ENCODE results near the gene GPANK1. TPM values are rescaled to one million over a fixed set of nuclear protein-coding genes. Genes with fewer than 3 reads are reported as not detected.

The GPANK1 gene
- total and polyA plus RNA-seq, 9 of the 15 experiments (the other 6 are each of a cell fraction or from before 2014, with no cell fraction given): 32.2 to 111 (median 46.3) TPM

DNA sequence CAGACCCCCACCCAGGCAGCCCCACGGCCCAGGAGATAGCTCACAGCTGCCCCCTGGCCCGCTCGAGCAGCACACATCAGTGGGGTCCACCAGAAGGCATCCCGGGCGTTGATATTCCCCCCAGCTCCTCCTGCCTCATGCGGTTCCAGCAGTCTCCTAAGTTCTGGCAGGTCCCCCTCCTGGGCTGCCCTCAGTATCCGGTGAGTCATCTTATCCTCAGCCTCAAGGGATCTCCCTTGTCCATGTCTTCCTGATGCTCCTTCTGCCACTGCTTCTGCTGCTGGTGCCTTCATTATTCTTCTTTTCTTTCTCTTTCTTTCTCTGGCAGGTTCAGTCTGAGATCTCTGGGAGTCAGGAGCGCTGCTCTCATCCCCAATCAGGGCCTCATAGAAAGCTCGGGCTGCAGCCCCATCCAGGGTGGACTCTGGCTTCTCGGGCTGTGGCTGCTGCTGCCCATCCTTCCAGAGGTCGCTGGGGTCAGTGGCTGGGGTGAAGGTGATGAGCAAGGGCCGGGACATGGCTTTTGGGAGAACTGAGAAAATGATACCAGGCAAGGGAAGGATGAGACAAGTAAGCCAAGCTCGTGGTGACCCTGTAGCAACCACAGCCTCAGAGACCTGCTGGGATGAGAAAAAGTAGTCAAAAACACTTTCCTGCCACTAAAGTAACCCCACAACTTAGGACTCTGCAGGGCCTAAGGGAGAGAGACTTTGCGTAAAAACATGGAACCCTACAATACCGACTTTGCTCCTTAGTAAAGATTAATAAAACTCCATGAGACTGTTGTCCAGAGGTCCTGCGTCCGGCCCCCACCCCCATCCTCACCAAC lies 622 bp downstream of the GPANK1 start (continued):
- TF ChIP-seq EZH2 (IDR thresholded peaks at IDR 0.05; ENCODE audit: borderline replicate concordance, low read depth, low read length) (no peak), PCBP1 (IDR thresholded peaks at IDR 0.05; ENCODE audit: low read depth, low read length, poor library complexity, severe bottlenecking) (no peak), XRCC4 (IDR thresholded peaks at IDR 0.05; ENCODE audit: extremely low read depth, insufficient read depth, insufficient read length) (no peak), ZFP36 (IDR thresholded peaks at IDR 0.05; ENCODE audit: low read depth, low read length, partially characterized antibody) (no peak), SRSF1 (IDR thresholded peaks at IDR 0.05; ENCODE audit: low read depth, low read length) (no peak), ZNF561 (CRISPR knock-in tag; conservative IDR thresholded peaks at IDR 0.05) (no peak; the same call in 1 of the 2 replicates), STAG1 (CRISPR knock-in tag; IDR thresholded peaks at IDR 0.05; ENCODE audit: borderline replicate concordance) (no peak), ETV6 (IDR thresholded peaks at IDR 0.05; ENCODE audit: borderline replicate concordance in 1 of 2, low read depth in 2 of 2, low read length in 1 of 2) (no peak), ETV6 (CRISPR knock-in tag; IDR thresholded peaks at IDR 0.05; ENCODE audit: borderline replicate concordance) (no peak), ZNF589 (CRISPR knock-in tag; IDR thresholded peaks at IDR 0.05; ENCODE audit: low read depth) (no peak), THRAP3 (IDR thresholded peaks at IDR 0.05; ENCODE audit: borderline replicate concordance) (no peak), GTF2F1 (IDR thresholded peaks at IDR 0.05; ENCODE audit: low read depth, low read length) (no peak), SMARCB1 (IDR thresholded peaks at IDR 0.05; ENCODE audit: insufficient read length, low read depth) (no peak), ZNF584 (CRISPR knock-in tag; IDR thresholded peaks at IDR 0.05; ENCODE audit: low read depth) (no peak)
- TF ChIP-seq, protein P1, sequence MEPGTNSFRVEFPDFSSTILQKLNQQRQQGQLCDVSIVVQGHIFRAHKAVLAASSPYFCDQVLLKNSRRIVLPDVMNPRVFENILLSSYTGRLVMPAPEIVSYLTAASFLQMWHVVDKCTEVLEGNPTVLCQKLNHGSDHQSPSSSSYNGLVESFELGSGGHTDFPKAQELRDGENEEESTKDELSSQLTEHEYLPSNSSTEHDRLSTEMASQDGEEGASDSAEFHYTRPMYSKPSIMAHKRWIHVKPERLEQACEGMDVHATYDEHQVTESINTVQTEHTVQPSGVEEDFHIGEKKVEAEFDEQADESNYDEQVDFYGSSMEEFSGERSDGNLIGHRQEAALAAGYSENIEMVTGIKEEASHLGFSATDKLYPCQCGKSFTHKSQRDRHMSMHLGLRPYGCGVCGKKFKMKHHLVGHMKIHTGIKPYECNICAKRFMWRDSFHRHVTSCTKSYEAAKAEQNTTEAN (CRISPR knock-in tag; IDR thresholded peaks at IDR 0.05): no peak
- TF ChIP-seq, protein P2, sequence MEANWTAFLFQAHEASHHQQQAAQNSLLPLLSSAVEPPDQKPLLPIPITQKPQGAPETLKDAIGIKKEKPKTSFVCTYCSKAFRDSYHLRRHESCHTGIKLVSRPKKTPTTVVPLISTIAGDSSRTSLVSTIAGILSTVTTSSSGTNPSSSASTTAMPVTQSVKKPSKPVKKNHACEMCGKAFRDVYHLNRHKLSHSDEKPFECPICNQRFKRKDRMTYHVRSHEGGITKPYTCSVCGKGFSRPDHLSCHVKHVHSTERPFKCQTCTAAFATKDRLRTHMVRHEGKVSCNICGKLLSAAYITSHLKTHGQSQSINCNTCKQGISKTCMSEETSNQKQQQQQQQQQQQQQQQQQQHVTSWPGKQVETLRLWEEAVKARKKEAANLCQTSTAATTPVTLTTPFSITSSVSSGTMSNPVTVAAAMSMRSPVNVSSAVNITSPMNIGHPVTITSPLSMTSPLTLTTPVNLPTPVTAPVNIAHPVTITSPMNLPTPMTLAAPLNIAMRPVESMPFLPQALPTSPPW (CRISPR knock-in tag; IDR thresholded peaks at IDR 0.05): no peak
- TF ChIP-seq, protein P3, sequence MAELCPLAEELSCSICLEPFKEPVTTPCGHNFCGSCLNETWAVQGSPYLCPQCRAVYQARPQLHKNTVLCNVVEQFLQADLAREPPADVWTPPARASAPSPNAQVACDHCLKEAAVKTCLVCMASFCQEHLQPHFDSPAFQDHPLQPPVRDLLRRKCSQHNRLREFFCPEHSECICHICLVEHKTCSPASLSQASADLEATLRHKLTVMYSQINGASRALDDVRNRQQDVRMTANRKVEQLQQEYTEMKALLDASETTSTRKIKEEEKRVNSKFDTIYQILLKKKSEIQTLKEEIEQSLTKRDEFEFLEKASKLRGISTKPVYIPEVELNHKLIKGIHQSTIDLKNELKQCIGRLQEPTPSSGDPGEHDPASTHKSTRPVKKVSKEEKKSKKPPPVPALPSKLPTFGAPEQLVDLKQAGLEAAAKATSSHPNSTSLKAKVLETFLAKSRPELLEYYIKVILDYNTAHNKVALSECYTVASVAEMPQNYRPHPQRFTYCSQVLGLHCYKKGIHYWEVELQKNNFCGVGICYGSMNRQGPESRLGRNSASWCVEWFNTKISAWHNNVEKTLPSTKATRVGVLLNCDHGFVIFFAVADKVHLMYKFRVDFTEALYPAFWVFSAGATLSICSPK (IDR thresholded peaks at IDR 0.05; ENCODE audit: borderline replicate concordance): no peak
- TF ChIP-seq, protein P4, sequence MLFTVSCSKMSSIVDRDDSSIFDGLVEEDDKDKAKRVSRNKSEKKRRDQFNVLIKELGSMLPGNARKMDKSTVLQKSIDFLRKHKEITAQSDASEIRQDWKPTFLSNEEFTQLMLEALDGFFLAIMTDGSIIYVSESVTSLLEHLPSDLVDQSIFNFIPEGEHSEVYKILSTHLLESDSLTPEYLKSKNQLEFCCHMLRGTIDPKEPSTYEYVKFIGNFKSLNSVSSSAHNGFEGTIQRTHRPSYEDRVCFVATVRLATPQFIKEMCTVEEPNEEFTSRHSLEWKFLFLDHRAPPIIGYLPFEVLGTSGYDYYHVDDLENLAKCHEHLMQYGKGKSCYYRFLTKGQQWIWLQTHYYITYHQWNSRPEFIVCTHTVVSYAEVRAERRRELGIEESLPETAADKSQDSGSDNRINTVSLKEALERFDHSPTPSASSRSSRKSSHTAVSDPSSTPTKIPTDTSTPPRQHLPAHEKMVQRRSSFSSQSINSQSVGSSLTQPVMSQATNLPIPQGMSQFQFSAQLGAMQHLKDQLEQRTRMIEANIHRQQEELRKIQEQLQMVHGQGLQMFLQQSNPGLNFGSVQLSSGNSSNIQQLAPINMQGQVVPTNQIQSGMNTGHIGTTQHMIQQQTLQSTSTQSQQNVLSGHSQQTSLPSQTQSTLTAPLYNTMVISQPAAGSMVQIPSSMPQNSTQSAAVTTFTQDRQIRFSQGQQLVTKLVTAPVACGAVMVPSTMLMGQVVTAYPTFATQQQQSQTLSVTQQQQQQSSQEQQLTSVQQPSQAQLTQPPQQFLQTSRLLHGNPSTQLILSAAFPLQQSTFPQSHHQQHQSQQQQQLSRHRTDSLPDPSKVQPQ (CRISPR knock-in tag; IDR thresholded peaks at IDR 0.05; ENCODE audit: borderline replicate concordance): no peak
- TF ChIP-seq, protein P5, sequence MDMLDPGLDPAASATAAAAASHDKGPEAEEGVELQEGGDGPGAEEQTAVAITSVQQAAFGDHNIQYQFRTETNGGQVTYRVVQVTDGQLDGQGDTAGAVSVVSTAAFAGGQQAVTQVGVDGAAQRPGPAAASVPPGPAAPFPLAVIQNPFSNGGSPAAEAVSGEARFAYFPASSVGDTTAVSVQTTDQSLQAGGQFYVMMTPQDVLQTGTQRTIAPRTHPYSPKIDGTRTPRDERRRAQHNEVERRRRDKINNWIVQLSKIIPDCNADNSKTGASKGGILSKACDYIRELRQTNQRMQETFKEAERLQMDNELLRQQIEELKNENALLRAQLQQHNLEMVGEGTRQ (CRISPR knock-in tag; IDR thresholded peaks at IDR 0.05): no peak
